Measurements from ENCODE around the gene TULP1. TPM values are rescaled to one million over a fixed set of nuclear protein-coding genes. Genes with fewer than 3 reads are reported as not detected.

TULP1 gene
- total and polyA plus RNA-seq, 2 of the 13 experiments (the other 11 are each of a cell fraction or from before 2014, with no cell fraction given), result not detected

DNA sequence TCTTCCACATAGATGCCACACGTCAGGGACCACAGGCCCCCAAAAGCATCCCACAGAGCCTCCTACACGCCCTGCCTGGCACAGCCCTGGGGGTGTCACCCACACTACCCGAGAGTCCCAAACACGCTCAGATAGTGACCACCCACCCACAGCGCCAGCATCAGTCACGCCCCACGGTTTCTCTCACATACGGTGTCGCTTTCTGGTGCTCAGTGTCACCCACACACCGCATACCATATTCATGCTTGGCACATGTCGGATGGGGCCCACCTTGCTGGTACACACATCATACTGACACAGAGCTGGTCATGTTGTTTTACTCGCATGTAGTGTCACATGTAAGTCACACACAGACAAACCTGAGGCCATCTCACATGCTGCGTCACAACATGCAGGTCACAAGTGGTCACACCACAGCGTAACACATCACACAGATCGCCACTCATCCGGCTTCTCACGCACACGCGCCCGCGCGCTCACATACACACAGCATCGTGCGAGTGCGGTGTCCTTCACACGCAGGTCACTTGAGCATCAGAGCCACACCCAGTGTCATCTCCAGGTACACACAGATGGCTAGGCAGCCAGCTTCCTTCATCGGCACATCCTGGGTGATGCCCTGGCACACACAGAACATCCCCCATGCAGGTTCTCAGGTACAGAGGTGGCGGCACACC, 19.3 kb downstream of the TULP1 start (continued):
- TF ChIP-seq ZNF670 (CRISPR knock-in tag; IDR thresholded peaks at IDR 0.05; ENCODE audit: borderline replicate concordance), result no peak
- no peak for TF ChIP-seq TSC22D2 (CRISPR knock-in tag; IDR thresholded peaks at IDR 0.05; ENCODE audit: borderline replicate concordance)
- TF ChIP-seq, protein P1, sequence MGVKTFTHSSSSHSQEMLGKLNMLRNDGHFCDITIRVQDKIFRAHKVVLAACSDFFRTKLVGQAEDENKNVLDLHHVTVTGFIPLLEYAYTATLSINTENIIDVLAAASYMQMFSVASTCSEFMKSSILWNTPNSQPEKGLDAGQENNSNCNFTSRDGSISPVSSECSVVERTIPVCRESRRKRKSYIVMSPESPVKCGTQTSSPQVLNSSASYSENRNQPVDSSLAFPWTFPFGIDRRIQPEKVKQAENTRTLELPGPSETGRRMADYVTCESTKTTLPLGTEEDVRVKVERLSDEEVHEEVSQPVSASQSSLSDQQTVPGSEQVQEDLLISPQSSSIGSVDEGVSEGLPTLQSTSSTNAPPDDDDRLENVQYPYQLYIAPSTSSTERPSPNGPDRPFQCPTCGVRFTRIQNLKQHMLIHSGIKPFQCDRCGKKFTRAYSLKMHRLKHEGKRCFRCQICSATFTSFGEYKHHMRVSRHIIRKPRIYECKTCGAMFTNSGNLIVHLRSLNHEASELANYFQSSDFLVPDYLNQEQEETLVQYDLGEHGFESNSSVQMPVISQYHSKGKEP (CRISPR knock-in tag; IDR thresholded peaks at IDR 0.05), result no peak
- TF ChIP-seq TARDBP (CRISPR knock-in tag; IDR thresholded peaks at IDR 0.05), result 0 out of 2 replicates have a peak, but pooled peaks have one; percentile 39
- TF ChIP-seq ZNF761 (CRISPR knock-in tag; conservative IDR thresholded peaks at IDR 0.05), result no peak

DNA sequence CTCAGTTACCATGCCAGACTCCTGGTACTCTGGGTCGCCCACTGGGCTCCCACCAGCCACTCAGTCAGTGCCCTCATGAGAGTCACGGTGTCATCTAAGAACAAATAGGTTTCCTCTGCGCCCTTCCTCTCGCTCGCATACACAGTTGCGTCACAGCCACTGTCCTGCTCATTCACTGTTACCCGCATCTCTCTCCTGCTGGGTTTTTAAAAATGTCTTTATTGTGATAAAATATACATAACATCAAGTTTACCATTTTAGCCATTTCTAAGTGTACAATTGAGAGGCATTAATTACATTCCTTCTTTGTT, 19.8 kb downstream of the TULP1 start:
- ATAC-seq, result no peak
- no peak overlapping the region for H3K9ac ChIP-seq (ENCODE audit: insufficient read depth, low read depth, low read length)
- POLR2A ChIA-PET, result no interaction called here

More for the DNA sequence above, 19.8 kb downstream of the TULP1 start:
- BruUV-seq (replicated peaks), result no TSS peak
- intact Hi-C loops (cut with micrococcal nuclease; ENCODE audit: unreplicated experiment), result no loop called here
- Histone ChIP-seq H3K4me3 (replicated peaks in 1 of 3; ENCODE audit: insufficient read depth in 1 of 3, low read depth in 2 of 3, low read length in 3 of 3) (no peak overlapping the region), H4K20me1 (ENCODE audit: insufficient read depth, low read length) (peaks cover 52% of the 10 kb centered on the region; the same call in 1 of the 2 replicates), H3K36me3 (replicated peaks in 1 of 2; ENCODE audit: control insufficient read depth in 1 of 2, insufficient read depth in 2 of 2, low read length in 2 of 2) (peaks cover 0 to 2% of the 10 kb centered on the region in 2 experiments; a peak in 1 of 5 replicates), H3K27ac (ENCODE audit: extremely low read length, insufficient read depth, low read length) (no peak overlapping the region), H3K79me2 (ENCODE audit: insufficient read depth, low read length) (peaks cover 55% of the 10 kb centered on the region), H3K9me3 (ENCODE audit: low read length) (no peaks in the 10 kb centered on the region), H3K4me2 (ENCODE audit: low read depth, low read length) (no peak overlapping the region), H2AFZ (ENCODE audit: low read length) (no peak overlapping the region), H3K4me1 (ENCODE audit: insufficient read depth, low read length) (peaks cover 54% of the 10 kb centered on the region), H3K27me3 (ENCODE audit: control insufficient read depth in 1 of 2, insufficient read depth in 2 of 2, low read length in 2 of 2) (0 out of 5 replicates have a peak, but pooled peaks cover 0 to under 1% of the 10 kb centered on the region in 2 experiments)
- in situ Hi-C loops (cut with HindIII; ENCODE audit: extremely low pct_ligation_motif_present, low pct_unique_long_range_greater_than_20kb), result no loop called here
- FAIRE-seq, result no peak
- CTCF ChIA-PET (ENCODE audit: low intra/inter-chr PET ratio, low total read pairs), result no interaction called here
- TF ChIP-seq ZNF563 (CRISPR knock-in tag; IDR thresholded peaks at IDR 0.05), result no peak
- no peak for TF ChIP-seq DPF2 (CRISPR knock-in tag; IDR thresholded peaks at IDR 0.05; ENCODE audit: borderline replicate concordance, low read depth)
- TF ChIP-seq ZNF34 (CRISPR knock-in tag; IDR thresholded peaks at IDR 0.05; ENCODE audit: borderline replicate concordance), result no peak
- no peak for TF ChIP-seq WIZ (CRISPR knock-in tag; IDR thresholded peaks at IDR 0.05)
- TF ChIP-seq, protein P2, sequence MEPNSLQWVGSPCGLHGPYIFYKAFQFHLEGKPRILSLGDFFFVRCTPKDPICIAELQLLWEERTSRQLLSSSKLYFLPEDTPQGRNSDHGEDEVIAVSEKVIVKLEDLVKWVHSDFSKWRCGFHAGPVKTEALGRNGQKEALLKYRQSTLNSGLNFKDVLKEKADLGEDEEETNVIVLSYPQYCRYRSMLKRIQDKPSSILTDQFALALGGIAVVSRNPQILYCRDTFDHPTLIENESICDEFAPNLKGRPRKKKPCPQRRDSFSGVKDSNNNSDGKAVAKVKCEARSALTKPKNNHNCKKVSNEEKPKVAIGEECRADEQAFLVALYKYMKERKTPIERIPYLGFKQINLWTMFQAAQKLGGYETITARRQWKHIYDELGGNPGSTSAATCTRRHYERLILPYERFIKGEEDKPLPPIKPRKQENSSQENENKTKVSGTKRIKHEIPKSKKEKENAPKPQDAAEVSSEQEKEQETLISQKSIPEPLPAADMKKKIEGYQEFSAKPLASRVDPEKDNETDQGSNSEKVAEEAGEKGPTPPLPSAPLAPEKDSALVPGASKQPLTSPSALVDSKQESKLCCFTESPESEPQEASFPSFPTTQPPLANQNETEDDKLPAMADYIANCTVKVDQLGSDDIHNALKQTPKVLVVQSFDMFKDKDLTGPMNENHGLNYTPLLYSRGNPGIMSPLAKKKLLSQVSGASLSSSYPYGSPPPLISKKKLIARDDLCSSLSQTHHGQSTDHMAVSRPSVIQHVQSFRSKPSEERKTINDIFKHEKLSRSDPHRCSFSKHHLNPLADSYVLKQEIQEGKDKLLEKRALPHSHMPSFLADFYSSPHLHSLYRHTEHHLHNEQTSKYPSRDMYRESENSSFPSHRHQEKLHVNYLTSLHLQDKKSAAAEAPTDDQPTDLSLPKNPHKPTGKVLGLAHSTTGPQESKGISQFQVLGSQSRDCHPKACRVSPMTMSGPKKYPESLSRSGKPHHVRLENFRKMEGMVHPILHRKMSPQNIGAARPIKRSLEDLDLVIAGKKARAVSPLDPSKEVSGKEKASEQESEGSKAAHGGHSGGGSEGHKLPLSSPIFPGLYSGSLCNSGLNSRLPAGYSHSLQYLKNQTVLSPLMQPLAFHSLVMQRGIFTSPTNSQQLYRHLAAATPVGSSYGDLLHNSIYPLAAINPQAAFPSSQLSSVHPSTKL (CRISPR knock-in tag; IDR thresholded peaks at IDR 0.05), result no peak
- TF ChIP-seq, protein P3, sequence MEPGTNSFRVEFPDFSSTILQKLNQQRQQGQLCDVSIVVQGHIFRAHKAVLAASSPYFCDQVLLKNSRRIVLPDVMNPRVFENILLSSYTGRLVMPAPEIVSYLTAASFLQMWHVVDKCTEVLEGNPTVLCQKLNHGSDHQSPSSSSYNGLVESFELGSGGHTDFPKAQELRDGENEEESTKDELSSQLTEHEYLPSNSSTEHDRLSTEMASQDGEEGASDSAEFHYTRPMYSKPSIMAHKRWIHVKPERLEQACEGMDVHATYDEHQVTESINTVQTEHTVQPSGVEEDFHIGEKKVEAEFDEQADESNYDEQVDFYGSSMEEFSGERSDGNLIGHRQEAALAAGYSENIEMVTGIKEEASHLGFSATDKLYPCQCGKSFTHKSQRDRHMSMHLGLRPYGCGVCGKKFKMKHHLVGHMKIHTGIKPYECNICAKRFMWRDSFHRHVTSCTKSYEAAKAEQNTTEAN (CRISPR knock-in tag; conservative IDR thresholded peaks at IDR 0.05), result no peak
- TF ChIP-seq ZNF160 (CRISPR knock-in tag; IDR thresholded peaks at IDR 0.05), result no peak
- TF ChIP-seq ZBTB1 (CRISPR knock-in tag; IDR thresholded peaks at IDR 0.05; ENCODE audit: borderline replicate concordance), result no peak
- TF ChIP-seq ZFP82 (CRISPR knock-in tag; IDR thresholded peaks at IDR 0.05; ENCODE audit: borderline replicate concordance), result no peak
- TF ChIP-seq ZNF10 (CRISPR knock-in tag; IDR thresholded peaks at IDR 0.05; ENCODE audit: borderline replicate concordance, low read depth), result no peak
- TF ChIP-seq ZSCAN9 (CRISPR knock-in tag; IDR thresholded peaks at IDR 0.05; ENCODE audit: borderline replicate concordance), result no peak
- TF ChIP-seq AHR (CRISPR knock-in tag; IDR thresholded peaks at IDR 0.05), result no peak
- no peak for TF ChIP-seq GATAD2A (CRISPR knock-in tag; IDR thresholded peaks at IDR 0.05)
- DNase-seq (ENCODE audit: low spot score), result no peak
- 99% methylated on average over 7 of the region's 7 CpGs for WGBS (ENCODE audit: low lambda C conversion rate)
